GM10266 (cell line): Measurements from ENCODE around the gene ULK2.

Source experiments
- DNase-seq: peaks from one replicate; pipeline ENCODE4 v3.0.0; 2012; ENCODE audit errors: extremely low spot score
- CTCF ChIP-seq: IDR thresholded peaks from 2 replicates; pipeline ENCODE4 v1.5.1; 2012; ENCODE audit warnings: mild to moderate bottlenecking, low read depth; ENCODE audit not compliant: control insufficient read depth, insufficient read depth; ENCODE audit errors: missing control alignments

Gene ULK2

GRCh38 chr17:19799796-19800195 lies 67.9 kb downstream of the ULK2 start:
- TF ChIP-seq CTCF = no peak
- no peak for DNase-seq

GRCh38 chr17:19796457-19796856 lies 71.3 kb downstream of the ULK2 start:
- DNase-seq = no peak
- TF ChIP-seq CTCF = no peak

- no peak for DNase-seq
- no peak for TF ChIP-seq CTCF
Measured at GRCh38 chr17:19791918-19792550, 75.7 kb downstream of the ULK2 start.

GRCh38 chr17:19787733-19788357 lies 79.9 kb downstream of the ULK2 start:
- no peak for TF ChIP-seq CTCF
- DNase-seq = no peak

- TF ChIP-seq CTCF = no peak
- no peak for DNase-seq
Measured at GRCh38 chr17:19785854-19786253, 81.9 kb downstream of the ULK2 start.

- no peak for TF ChIP-seq CTCF
- DNase-seq = no peak
Measured at GRCh38 chr17:19781488-19782458, 86.0 kb downstream of the ULK2 start.
